Right forelimb (tissue), 1 donor: ENCODE data around the gene ORM1.
A peak's percentile ranks its signal among the peaks of the same experiment; 100 is the strongest.
"Not testable (repeated sequence)": the region's sequence is repeated elsewhere in the genome, so short reads cannot be mapped to it uniquely, and the experiment has no call there.

Source experiments
- DNase-seq: peaks from one replicate; pipeline ENCODE4 v3.0.0-alpha.2; 2018

The ORM1 gene

GRCh38 chr9:114308361-114308950 is 14.4 kb upstream of the ORM1 start:
- DNase-seq = peak; percentile 37

- DNase-seq = no peak
Measured at GRCh38 chr9:114309096-114309495, 13.8 kb upstream of the ORM1 start.

GRCh38 chr9:114310471-114311450 is 12.1 kb upstream of the ORM1 start:
- peak; percentile 32 for DNase-seq

- no peak for DNase-seq
Measured at GRCh38 chr9:114311571-114312512, 11.1 kb upstream of the ORM1 start.

- peak; percentile 34 for DNase-seq
Measured at GRCh38 chr9:114312513-114312875, 10.4 kb upstream of the ORM1 start.

- no peak for DNase-seq
Measured at GRCh38 chr9:114313186-114313585, 9.7 kb upstream of the ORM1 start.

- DNase-seq = peak; percentile 29
Measured at GRCh38 chr9:114314256-114314867, 8.5 kb upstream of the ORM1 start.

- peak; percentile 46 for DNase-seq
Measured at GRCh38 chr9:114314881-114315722, 7.8 kb upstream of the ORM1 start.

- no peak for DNase-seq
Measured at GRCh38 chr9:114315723-114316363, 7.1 kb upstream of the ORM1 start.

- DNase-seq = peak; percentile 36
Measured at GRCh38 chr9:114316605-114317230, 6.2 kb upstream of the ORM1 start.

- no peak for DNase-seq
Measured at GRCh38 chr9:114317665-114318357, 5.1 kb upstream of the ORM1 start.

GRCh38 chr9:114318416-114318815 is 4.5 kb upstream of the ORM1 start:
- no peak for DNase-seq

GRCh38 chr9:114319147-114319546 is 3.8 kb upstream of the ORM1 start:
- DNase-seq = no peak

GRCh38 chr9:114320710-114321109 is 2.2 kb upstream of the ORM1 start:
- not testable (repeated sequence) for DNase-seq

GRCh38 chr9:114321759-114322158 is 1.1 kb upstream of the ORM1 start:
- no peak for DNase-seq

GRCh38 chr9:114322160-114322818 is 609 bp upstream of the ORM1 start:
- DNase-seq = not testable (repeated sequence)

GRCh38 chr9:114323849-114324248 is 951 bp downstream of the ORM1 start:
- DNase-seq = not testable (repeated sequence)

- DNase-seq = no peak
Measured at GRCh38 chr9:114324492-114324891, 1.6 kb downstream of the ORM1 start.

- not testable (repeated sequence) for DNase-seq
Measured at GRCh38 chr9:114324965-114325364, 2.1 kb downstream of the ORM1 start.
